GM23338 (cell line): ENCODE measurements around the gene HOXB4. TPM values are rescaled to one million over a fixed set of nuclear protein-coding genes. Genes with fewer than 3 reads are reported as not detected.

Experiments
- ATAC-seq: fragments of 200-7000 bp; cut with Tn5 transposase; 3 replicates; pipeline ENCODE4 v1.9.1; 2020
- DNase-seq: peaks from one replicate; pipeline ENCODE4 v3.0.0-alpha.2; 2015; ENCODE audit warnings: low spot score
- H2AFZ ChIP-seq: fragments of 200-600 bp; sonication (generic); 2 replicates; pipeline ENCODE4 v1.8.0; 2016; ENCODE audit warnings: antibody characterized with exemption, mild to moderate bottlenecking, moderate library complexity
- H3F3A ChIP-seq: fragments of 200-600 bp; sonication (generic); replicated peaks from 2 replicates; pipeline ENCODE4 v1.8.0; 2017; ENCODE audit warnings: antibody characterized with exemption, mixed run types, low read depth
- H3K27ac ChIP-seq: fragments of 200-600 bp; sonication (generic); 2 replicates; pipeline ENCODE4 v1.6.1; 2016; ENCODE audit warnings: low read depth
- H3K27me3 ChIP-seq: fragments of 200-600 bp; sonication (generic); 2 replicates; pipeline ENCODE4 v1.8.0; 2016; ENCODE audit warnings: mild to moderate bottlenecking, mixed run types, moderate library complexity; ENCODE audit not compliant: insufficient read depth
- H3K36me3 ChIP-seq: fragments of 200-600 bp; sonication (generic); 2 replicates; pipeline ENCODE4 v1.8.0; 2016; ENCODE audit warnings: mild to moderate bottlenecking; ENCODE audit not compliant: insufficient read depth
- H3K4me1 ChIP-seq: fragments of 200-600 bp; sonication (generic); 2 replicates; pipeline ENCODE4 v1.8.0; 2016; ENCODE audit warnings: mild to moderate bottlenecking, moderate library complexity; ENCODE audit not compliant: insufficient read depth
- H3K4me2 ChIP-seq: fragments of 200-600 bp; sonication (generic); 2 replicates; pipeline ENCODE4 v1.7.1; 2017; ENCODE audit warnings: mixed run types
- H3K4me3 ChIP-seq: fragments of 200-600 bp; sonication (generic); 2 replicates; pipeline ENCODE4 v1.6.1; 2016; ENCODE audit warnings: mixed run types
- H3K79me2 ChIP-seq: fragments of 200-600 bp; sonication (generic); replicated peaks from 2 replicates; pipeline ENCODE4 v1.8.0; 2017; ENCODE audit warnings: mild to moderate bottlenecking; ENCODE audit not compliant: insufficient read depth
- H3K9me2 ChIP-seq: fragments of 200-600 bp; sonication (generic); 2 replicates; pipeline ENCODE4 v1.8.0; 2017; ENCODE audit not compliant: insufficient read depth
- H4K20me1 ChIP-seq: fragments of 200-600 bp; sonication (generic); replicated peaks from 2 replicates; pipeline ENCODE4 v1.8.0; 2017; ENCODE audit warnings: mild to moderate bottlenecking; ENCODE audit not compliant: insufficient read depth
- H3K27ac Mint-ChIP-seq: 2 replicates; pipeline ENCODE4 v1.8.0; 2020; ENCODE audit warnings: inconsistent platforms, mild to moderate bottlenecking, moderate library complexity, mixed read lengths
- H3K27me3 Mint-ChIP-seq: 3 replicates; pipeline ENCODE4 v1.8.0; 2022; ENCODE audit warnings: low read depth, mild to moderate bottlenecking, moderate library complexity, mixed read lengths, inconsistent platforms; ENCODE audit not compliant: insufficient read depth, poor library complexity
- H3K36me3 Mint-ChIP-seq: 3 replicates; pipeline ENCODE4 v1.8.0; 2021; ENCODE audit warnings: low read depth, mild to moderate bottlenecking, inconsistent platforms, moderate library complexity, mixed read lengths
- H3K4me1 Mint-ChIP-seq: 3 replicates; pipeline ENCODE4 v1.8.0; 2020; ENCODE audit warnings: mild to moderate bottlenecking, inconsistent platforms, mixed read lengths
- H3K4me3 Mint-ChIP-seq: 3 replicates; pipeline ENCODE4 v1.8.0; 2021; ENCODE audit warnings: moderate library complexity, mild to moderate bottlenecking, inconsistent platforms, mixed read lengths
- H3K9me3 Mint-ChIP-seq: 3 replicates; pipeline ENCODE4 v1.8.0; 2020; ENCODE audit warnings: moderate library complexity, mild to moderate bottlenecking, inconsistent platforms, mixed read lengths
- CTCF ChIP-seq, 2 experiments: fragments of 200-600 bp in 1 of 2; sonication (generic) in 1 of 2; conservative IDR thresholded peaks; 2 replicates each; pipeline versions ENCODE4 v1.5.1 to v1.6.1; 2016 to 2017; ENCODE audit warnings: antibody characterized with exemption in 2 of 2, low read depth in 2 of 2, mild to moderate bottlenecking in 2 of 2, moderate library complexity in 1 of 2
- ETS1 ChIP-seq: IDR thresholded peaks from 2 replicates; pipeline ENCODE4 v1.6.1; 2016; ENCODE audit warnings: antibody characterized with exemption
- EZH2 ChIP-seq: fragments of 200-600 bp; sonication (generic); IDR thresholded peaks from one replicate; pipeline ENCODE4 v1.8.0; 2017; ENCODE audit warnings: antibody characterized with exemption, mild to moderate bottlenecking, low read depth; ENCODE audit not compliant: unreplicated experiment
- EZH2phosphoT487 ChIP-seq: fragments of 200-600 bp; sonication (generic); IDR thresholded peaks from one replicate; pipeline ENCODE4 v1.8.1; 2018; ENCODE audit warnings: antibody characterized with exemption; ENCODE audit not compliant: unreplicated experiment
- NANOG ChIP-seq: IDR thresholded peaks from 2 replicates; pipeline ENCODE4 v1.6.1; 2016; ENCODE audit warnings: antibody characterized with exemption, borderline replicate concordance
- REST ChIP-seq: IDR thresholded peaks from one replicate; pipeline ENCODE4 v1.6.1; 2018; ENCODE audit warnings: antibody characterized with exemption; ENCODE audit not compliant: unreplicated experiment
- ZNF114 ChIP-seq: fragments of 250-450 bp; sonication (Bioruptor Pico); IDR thresholded peaks from 2 replicates; pipeline ENCODE4 v1.5.0; 2020; ENCODE audit warnings: mild to moderate bottlenecking, moderate library complexity
- ZNF331 ChIP-seq: fragments of 250-450 bp; sonication (Bioruptor Pico); IDR thresholded peaks from 2 replicates; pipeline ENCODE4 v1.5.0; 2020; ENCODE audit warnings: low read depth, mild to moderate bottlenecking, moderate library complexity
- polyA plus RNA-seq: library from polyadenylated mRNA; unstranded; fragments of >200 nt; fragmentation: Nextera tagmentation; extraction: Ambion mirVana; gene quantifications from 2 replicates; pipeline ENCODE4 v1.2.1, GENCODE V29; 2016
- total RNA-seq: library from RNA; depleted of rRNA; stranded (reverse); fragments of >200 nt; shearing (Covaris generic); gene quantifications from 2 replicates; pipeline ENCODE4 v1.2.3, GENCODE V29; 2014

Gene HOXB4
- total and polyA plus RNA-seq, 2 experiments from 2014 or later: not detected

- Histone ChIP-seq H3K27me3 (peaks cover 100% of the 10 kb centered on the region), H3K4me1 (peaks cover 65% of the 10 kb centered on the region), H3K27ac (no peak overlapping the region), H2AFZ (no peak overlapping the region), H3K4me3 (no peak overlapping the region), H3K79me2 (no peaks in the 10 kb centered on the region), H3K4me2 (no peak overlapping the region), H3F3A (peaks cover 58% of the 10 kb centered on the region), H3K36me3 (no peaks in the 10 kb centered on the region), H3K9me2 (no peaks in the 10 kb centered on the region), H4K20me1 (peaks cover 44% of the 10 kb centered on the region)
- ATAC-seq: no peak
- Mint-ChIP-seq H3K27me3 (peaks cover 100% of the 10 kb centered on the region), H3K9me3 (no peaks in the 10 kb centered on the region; the same call in 2 of the 3 replicates), H3K36me3 (no peaks in the 10 kb centered on the region), H3K4me3 (no peak overlapping the region), H3K4me1 (peaks cover 46% of the 10 kb centered on the region), H3K27ac (no peak overlapping the region)
- TF ChIP-seq REST (no peak), CTCF (conservative IDR thresholded peaks at IDR 0.05; ENCODE audit: low read depth in 2 of 2) (no peak), EZH2 (peak; percentile 80), NANOG (no peak), ZNF114 (CRISPR knock-in tag) (no peak), ETS1 (no peak)
- DNase-seq: no peak
Observed at GRCh38 chr17:48592057-48592514, 13.9 kb upstream of the HOXB4 start.

GRCh38 chr17:48591255-48592056 is 13.3 kb upstream of the HOXB4 start:
- H4K20me1 ChIP-seq: peaks cover 45% of the 10 kb centered on the region
- no peak for ATAC-seq
- TF ChIP-seq ZNF331 (CRISPR knock-in tag): no peak
- TF ChIP-seq EZH2phosphoT487: no peak

More at GRCh38 chr17:48591255-48592056, 13.3 kb upstream of the HOXB4 start:
- Histone ChIP-seq H3K27ac (no peak overlapping the region), H3K36me3 (no peaks in the 10 kb centered on the region), H3K27me3 (peaks cover 100% of the 10 kb centered on the region), H3K4me3 (no peak overlapping the region), H3K9me2 (no peaks in the 10 kb centered on the region), H2AFZ (no peak overlapping the region), H3K79me2 (no peaks in the 10 kb centered on the region), H3K4me1 (peaks cover 65% of the 10 kb centered on the region), H3K4me2 (no peak overlapping the region), H3F3A (peaks cover 57% of the 10 kb centered on the region)
- no peak overlapping the region for H3K27ac Mint-ChIP-seq
- H3K36me3 Mint-ChIP-seq: no peaks in the 10 kb centered on the region
- DNase-seq: no peak
- no peak overlapping the region for H3K4me3 Mint-ChIP-seq
- no peaks in the 10 kb centered on the region; the same call in 2 of the 3 replicates for H3K9me3 Mint-ChIP-seq
- H3K27me3 Mint-ChIP-seq: peaks cover 100% of the 10 kb centered on the region
- peaks cover 42% of the 10 kb centered on the region for H3K4me1 Mint-ChIP-seq
